ENCODE data around the gene DNM1L.
A peak's percentile ranks its signal among the peaks of the same experiment; 100 is the strongest.
"Not testable (repeated sequence)": the region's sequence is repeated elsewhere in the genome, so short reads cannot be mapped to it uniquely, and the experiment has no call there.

The DNM1L gene

DNA sequence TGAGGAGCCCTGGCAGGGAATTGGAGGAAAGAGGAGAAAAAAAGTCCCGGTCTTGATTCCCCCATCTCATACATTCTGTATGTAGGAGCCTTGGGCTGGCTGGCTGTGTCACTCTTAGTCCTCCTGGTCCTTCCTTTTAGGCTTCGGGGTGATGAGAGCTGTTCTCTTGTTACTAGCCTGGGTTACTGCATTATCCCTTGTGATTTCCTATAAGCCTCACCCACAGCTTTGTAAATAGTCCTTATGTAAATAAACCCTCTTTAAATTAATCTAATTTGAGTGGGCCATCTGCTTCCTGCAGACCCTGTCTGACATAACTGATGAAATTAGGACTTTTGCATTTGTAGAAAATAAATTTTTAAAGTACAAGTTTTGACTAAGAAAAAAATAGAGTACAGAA is 19.2 kb downstream of the DNM1L start:
- no peak for DNase-seq

DNA sequence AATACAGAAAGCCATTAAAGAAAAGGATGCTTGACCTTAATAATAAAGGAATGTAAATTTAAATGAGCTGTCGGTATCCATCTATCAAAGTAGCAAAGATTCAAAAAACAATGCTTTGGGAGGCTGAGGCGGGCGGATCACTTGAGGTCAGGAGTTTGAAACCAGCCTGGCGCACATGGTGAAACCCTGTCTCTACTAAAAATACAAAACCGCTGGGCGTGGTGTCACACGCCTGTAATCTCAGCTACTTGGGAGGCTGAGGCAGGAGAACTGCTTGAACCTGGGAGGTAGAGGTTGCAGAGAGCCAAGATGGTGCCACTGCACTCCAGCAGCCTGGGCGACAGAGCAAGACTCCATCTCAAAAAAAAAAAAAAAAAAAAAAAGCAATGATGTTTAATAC is 20.3 kb downstream of the DNM1L start:
- not testable (repeated sequence) for DNase-seq

DNA sequence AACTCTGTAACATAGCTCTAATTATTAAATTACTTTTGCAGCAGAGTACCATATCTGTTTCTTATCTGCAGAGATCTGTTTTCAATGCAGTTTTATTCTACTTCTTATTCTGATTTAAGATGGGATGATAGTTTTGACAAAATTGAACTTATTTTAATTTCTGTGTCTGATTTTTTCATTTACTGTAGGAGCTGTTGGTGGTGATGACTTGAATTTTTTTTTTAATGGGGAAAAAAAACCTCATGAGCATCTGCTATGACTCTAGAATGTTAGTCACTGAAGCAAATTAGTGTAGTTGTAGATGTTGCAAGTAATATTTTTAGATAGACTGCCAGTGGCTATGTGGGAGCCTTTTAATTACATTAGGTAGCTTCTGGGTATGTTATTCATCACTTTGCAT is 23.4 kb downstream of the DNM1L start:
- DNase-seq = no peak

DNA sequence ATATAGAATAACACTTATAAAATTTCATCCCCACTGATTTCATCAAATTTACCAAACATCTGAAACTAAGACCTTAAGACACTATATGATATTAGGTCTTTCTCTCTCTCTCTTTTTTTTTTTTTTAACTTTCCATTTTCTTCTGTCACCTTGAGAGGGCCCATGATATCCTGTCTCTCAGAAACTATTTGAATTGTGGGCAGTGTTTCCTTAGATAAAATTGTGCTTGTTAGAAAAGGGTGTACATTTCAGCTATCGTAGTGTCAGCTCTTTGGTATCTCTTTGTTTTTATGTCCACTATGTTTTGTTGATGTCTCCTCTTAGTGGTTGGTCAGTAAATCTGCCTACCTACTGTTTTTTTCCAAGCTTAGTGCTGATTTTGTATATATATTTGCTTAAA is 23.8 kb downstream of the DNM1L start:
- DNase-seq = no peak

DNA sequence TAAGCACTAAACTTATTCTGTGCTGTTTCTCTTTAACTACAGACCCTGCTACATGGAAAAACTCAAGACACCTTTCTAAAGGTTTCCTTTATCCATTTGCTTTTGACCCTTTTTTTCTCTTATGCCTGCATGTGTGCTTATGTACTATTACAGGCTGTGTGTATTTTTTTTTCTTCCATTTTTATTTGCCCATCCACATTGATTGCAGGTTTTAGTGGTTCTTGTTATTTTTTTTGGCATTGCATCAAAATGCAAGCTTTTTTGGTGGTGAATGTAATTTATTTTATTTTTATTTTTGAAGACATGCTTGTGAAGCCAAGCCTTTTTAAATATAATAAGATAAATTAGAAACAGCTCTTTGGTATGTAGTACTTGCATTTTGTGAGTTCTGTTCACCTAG is 26.7 kb downstream of the DNM1L start:
- no peak for DNase-seq

DNA sequence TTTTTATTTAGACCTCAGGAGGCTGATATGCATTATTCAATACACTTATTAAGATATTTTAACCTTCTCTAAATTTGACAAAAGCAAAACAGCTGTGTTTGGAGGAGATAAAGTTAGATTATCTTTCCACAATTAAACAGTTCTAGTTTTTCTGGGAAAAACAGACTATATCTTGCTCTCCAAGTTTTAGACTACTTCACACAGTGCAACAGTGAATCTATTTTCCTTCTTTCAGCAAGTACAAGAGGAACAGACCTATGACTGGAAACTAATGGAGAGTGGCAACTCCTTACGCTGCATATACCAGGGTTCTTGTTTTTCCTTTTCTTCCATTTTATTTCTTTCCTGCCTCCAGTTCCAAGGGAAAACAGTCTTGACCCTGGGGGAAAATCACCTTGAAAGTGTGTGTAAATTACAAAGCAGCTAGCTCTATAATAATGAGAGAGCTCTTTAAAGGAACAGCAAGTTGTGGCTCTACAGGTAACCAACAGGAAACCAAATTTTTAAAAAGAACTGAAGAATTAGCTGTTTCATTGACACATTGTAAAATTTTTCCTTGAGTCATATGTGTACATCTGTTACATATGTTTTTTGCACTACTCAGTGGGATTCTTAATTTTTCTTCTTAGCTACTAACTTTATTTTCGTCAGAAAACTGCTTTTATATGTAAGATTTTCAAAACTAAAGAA is 27.4 kb downstream of the DNM1L start:
- no peak for DNase-seq

DNA sequence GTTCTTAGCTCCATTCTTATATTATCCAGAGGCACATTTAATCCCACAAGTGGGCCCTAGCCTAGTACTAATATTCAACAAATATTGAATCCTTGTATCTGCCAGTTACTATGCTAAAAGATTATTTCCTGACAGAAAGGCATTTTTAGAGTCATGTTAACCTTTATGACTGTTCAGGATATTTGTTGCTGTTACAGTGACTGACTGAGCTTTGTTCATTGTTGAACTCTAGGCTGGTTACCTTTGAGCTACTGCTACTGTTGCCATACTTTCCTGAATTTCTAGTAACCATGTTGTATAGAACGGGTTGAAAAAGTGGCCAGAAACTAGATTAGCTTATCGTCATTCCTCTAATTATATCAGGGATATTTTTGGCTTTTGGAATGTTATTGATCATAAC is 29.8 kb downstream of the DNM1L start:
- no peak for DNase-seq

DNA sequence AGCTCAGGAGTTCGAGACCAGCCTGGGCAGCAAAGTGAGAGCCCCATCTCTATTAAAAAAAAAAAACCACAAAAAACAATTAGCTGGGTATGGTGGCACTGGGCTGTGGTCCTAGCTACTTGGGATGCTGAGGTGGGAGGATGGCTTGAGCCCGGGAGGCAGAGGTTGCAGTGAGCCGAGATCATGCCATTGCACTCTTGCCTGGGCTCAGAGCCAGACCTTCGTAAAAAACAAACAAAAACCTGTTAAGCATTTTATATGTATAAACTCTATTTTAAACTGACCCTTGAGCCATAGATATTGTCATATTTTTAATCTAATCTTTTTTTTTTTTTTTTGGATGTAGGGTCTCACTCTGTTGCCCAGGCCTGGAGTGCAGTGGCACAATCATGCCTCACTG is 35.7 kb downstream of the DNM1L start:
- DNase-seq = no peak

DNA sequence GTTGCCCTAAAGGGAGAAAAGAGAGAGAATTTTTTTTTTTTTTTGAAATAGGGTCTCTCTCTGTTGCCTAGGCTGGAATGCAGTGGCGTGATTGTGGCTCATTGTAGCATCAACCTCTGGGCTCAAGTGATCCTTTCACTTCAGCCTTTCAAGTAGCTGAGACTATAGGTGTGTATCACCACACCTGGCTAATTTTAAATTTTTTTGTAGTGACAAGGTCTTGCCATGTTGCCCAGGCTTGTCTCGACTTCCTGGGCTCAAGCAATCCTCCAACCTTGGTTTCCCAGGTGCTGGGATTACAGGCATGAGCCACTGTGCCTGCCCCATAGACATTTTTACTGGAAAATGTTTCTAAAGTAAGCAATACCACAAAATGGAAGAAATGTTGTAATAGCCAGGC is 39.8 kb downstream of the DNM1L start:
- DNase-seq = no peak

DNA sequence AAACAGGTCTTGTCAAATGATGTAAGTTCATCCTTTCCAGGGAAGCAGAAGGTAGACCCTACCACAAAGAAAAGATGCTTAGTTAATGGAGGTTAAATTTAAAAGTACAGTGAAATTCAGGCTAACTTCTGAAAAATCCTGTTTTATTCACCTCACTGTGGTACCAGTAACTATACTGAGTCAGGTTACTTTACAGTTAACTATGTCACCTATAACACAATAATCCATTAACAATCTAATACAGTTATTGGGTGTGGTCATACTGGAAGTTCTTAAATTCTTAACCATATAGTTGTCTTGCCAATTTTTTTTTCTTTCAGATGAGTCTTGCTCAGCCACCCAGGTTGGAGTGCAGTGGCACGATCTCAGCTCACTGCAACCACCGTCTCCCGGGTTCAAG is 46.2 kb downstream of the DNM1L start:
- DNase-seq = not testable (repeated sequence)

DNA sequence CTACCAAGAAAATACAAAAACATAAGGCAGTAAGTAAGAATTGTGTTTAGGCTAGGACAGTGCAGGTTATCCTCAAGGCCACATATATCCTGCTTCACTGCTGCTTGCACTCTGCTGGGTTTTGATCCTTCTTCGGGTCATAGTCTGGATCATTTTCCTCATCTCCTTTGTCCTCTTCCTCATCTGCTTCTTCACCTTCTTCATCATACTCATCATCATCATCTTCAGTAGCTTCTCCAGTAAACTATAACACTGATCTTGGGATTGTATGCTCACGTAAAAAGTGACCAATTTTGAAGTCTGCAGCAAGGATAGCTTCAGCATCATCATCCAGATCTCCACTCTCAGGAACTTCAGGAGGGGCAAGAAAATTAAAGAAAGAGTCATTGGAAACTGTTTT is 47.2 kb downstream of the DNM1L start:
- no peak for DNase-seq

DNA sequence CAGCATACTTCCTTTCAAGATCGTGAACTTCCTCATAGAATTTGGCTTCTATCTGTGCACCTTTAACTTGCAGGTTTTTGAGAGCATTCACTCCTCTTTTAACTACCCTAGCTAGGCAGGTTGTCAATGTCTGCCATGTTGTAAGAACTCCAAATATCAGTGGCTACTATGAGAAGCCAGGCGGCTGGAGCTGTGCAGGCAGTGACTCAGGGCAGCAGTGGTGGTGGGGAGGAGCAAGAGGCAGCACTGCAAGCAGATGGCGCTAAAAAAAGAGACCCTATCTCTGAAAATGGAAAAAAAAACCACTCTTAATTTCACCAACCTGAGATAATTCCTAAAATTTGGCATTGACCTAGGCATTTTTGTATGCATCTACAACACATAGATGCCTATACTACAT is 48.1 kb downstream of the DNM1L start:
- no peak for DNase-seq

DNA sequence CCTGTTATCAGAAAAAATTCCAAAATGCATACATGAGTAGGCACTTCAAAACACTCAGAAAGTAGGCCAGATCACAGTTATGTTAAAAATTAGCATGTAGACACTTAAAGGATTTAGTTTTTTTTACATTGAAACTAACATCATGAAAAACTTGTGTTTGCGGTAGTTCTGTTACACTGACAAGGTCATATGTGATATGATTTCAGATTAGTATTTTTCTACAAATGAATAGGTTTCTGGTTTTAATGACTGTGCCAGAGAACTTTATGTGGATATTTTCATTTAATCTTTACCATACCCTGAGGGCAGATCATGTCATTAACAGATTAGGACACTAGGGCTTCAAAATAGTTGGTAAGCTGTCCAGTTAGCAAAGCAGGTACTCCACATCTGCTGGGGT is 55.9 kb downstream of the DNM1L start:
- no peak for DNase-seq

DNA sequence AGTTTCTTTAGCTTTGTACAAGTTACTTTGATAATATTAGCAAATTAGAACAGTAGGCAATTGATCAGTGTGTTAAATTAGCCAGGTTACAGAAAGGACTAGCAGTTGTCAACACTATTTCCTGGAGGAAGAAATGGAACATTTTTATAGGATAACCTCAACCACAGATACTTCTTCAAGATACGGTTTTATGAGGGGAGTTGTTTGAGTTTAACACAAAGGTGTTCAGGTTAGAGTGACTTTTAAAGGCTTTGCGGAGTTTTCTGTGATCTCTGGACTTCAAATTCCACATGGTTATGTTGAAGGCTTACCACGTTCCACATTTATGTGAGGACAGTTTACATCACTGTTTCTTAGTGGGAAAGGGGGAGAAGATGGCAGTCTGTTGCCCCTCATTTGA is 57.3 kb downstream of the DNM1L start:
- no peak for DNase-seq

DNA sequence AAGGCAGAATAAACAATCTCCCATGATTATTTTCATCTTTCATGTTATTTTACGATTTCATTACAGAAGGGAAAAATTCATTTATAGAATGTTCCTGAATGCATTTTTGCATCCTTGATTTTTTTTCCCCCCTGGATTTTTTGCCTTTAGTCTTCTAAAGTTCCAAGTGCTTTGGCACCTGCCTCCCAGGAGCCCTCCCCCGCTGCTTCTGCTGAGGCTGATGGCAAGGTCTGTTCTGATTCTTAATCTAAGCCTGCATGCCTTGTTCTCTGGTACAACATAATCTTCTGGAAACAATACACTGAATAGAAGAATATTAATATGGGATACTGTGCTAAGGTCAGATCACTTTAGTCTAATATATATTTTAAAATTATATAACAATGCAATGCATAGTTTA is 58.6 kb downstream of the DNM1L start:
- DNase-seq = no peak

DNA sequence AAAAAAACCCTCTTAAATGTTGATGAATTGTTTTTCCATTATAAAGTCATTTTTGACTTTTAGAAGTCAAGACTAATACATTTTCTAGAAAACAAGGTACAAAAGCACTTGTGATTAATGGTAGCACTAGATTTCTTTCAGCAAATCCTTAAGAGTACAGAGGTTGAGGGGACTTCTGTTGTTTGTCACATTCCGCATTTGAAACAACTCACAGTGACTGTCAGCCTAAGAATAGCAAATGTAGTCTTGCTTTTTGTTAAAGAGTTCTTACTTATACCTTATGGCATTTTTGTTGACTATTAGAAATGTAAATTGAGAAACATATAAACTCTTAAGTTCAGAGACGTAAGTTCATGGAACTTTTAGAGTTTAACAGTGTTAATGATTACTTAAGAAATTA is 60.2 kb downstream of the DNM1L start:
- no peak for DNase-seq

DNA sequence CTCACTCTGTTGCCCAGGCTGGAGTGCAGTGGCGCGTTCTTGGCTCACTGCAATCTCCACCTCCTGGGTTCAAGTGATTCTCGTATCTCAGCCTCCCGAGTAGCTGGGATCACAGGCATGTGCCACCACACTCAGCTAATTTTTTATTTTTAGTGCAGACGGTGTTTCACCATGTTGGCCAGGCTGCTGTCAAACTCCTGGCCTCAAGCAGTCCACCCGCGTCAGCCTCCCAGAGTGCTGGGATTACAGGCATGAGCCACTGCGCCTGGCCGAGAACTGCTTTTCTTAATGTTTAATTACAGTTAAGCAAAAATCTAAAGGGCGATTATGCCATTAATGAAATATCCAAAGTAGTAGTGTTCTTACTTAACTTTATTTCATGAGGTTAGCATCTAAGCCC is 63.0 kb downstream of the DNM1L start:
- DNase-seq = no peak

DNA sequence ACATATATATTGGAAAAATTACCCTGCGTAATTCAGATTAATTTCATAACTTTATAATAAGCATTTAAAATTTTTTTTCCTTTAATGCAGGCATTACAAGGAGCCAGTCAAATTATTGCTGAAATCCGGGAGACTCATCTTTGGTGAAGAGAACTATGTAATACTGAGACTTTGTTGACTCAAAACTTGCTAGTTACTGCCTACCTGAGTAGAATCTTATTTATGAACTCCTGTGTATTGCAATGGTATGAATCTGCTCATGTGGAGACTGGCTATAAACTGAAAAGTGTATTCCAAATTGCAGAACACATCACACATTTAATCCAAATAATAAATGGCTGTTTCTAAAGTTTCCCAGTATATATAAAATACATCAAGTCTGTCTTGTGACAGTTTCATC is 64.2 kb downstream of the DNM1L start:
- DNase-seq = no peak

DNA sequence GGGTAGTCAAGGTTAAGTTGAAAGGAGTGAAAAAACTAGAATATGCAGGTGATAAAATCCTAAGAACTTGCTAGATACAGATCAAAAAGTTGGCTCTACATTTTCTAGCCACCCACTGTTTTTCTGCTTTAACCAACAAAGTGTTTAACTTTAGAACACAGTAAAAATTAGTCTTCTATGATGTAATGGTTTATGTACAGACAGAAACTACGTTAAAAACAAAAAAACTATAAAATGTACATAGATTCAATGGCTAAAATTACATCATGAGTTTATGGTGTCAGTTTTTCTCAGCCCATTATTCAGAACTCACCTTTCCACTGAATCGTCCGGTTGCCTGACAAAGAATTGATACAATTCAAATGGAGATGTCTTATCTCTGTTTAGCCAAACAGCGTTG is 74.5 kb downstream of the DNM1L start:
- DNase-seq = no peak

DNA sequence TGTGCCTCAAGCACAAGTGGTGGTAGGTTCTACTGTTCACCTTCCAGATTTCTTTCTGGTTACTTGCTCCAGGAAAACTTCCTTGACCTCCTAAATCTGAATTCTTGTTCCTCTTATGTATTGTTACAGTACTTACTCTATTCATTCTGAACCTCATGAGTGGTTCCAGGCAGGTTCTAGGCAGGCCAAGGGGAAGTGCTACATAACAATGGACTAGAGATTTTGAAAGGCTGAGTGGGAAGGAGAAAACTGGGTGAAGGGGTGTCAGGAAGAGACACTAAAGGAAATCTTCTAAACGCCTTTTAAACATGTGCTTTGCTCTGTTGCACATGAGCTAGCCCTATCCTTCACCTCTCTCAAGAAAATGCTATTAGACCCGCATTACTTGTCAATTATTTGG is 75.0 kb downstream of the DNM1L start:
- no peak for DNase-seq

DNA sequence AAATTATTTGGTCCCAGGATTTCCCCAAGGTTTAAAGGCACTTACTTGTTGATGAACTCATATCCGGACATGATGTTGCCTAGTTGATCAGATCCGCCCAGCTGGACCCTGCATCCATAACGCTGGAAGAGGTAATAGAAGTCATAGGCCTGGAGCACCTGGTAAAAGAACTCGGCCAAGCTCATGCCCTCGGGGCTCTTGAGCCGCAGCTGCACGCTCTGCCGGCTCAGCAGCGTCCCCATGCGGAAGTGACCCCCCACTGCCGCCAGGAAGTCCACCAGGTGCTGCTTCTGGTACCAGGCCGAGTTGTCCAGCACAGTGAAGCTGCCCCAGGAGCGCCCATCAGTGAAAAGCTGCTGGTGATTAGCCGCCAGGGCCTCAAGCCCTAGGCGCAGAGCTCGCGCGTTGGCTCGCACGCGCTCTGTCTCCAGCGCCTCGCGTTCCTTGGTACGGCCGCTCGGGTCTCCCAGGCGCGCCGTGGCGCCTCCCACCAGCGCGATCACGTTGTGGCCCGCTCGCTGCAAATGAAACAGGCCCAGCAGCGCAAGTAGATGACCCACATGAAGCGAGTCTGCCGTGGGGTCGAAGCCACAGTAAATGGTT is 76.1 kb downstream of the DNM1L start:
- peak; percentile 75 to 92 for DNase-seq

DNA sequence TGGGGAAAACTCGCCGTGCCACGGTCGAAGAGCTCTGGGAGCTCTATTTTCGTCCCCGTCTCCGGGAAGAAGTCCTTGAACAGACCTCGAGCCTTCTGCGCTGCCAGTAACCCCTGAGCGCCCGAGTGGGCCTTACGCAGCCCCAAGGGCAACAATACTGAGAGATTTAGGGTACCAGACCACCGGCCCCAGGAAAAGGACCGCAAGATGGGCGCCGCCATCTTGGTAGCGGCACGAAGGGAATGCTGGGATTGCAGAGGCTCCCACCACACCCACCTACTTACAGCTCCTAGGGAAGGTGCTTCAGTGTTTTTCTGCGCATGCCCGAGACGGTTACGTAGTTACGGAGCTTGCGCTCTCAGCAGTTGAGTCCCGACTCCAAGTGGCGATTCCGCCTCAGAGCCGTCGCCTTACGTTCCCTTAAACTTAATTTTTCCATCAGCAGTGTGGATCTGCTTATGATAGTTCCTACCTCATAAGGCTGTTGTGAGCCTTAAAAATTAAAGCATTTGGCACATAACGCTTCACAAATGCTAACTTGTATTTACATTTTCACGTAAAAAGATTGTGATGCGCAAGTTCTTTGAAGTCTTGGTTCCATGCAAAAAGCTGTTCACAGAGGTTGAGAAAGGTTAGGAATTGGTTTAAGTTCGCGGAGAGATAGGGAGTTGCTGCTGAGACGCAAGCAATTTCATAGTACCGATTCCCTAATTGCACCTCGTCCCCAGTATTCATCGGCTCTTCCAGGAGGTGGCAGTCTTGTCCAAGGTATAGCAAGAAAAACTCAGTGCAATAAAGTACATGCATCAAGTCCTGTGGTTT is 76.8 kb downstream of the DNM1L start, which contains the start of gene YARS2:
TSS of gene YARS2 (minus strand) at position 244 of the 822 bp plus-strand sequence. CDS start at position 221, 23 bp downstream.
- peak; percentile 98 to 99 for DNase-seq

DNA sequence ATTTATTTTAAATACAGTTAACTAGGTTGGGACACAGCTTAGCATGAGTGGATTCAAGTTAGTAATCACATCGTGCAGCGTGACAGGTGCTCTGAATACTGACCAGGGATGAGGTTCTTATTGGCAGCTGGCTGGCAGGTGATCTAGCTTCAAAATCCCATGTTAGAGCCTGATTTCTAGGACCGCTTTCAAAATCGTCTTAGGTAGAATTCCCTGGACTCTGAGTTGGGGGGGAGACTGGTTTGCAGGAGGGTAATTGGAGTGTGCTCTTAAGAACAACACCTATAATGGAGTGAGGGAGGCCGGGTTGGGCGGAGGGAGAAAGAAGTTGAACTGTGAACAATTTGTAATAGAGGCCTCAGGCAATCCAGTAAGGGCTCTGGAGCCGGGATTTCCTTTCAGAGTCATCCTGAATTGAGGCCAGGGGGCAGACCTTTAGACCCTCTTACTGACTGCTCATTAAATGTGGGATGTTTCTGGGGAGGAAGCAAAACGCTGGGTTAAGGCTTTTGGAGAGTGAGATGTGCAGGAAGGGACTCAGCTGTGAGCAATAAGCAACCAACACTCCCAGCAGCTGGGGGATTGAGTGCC is 77.5 kb downstream of the DNM1L start:
- no peak for DNase-seq

DNA sequence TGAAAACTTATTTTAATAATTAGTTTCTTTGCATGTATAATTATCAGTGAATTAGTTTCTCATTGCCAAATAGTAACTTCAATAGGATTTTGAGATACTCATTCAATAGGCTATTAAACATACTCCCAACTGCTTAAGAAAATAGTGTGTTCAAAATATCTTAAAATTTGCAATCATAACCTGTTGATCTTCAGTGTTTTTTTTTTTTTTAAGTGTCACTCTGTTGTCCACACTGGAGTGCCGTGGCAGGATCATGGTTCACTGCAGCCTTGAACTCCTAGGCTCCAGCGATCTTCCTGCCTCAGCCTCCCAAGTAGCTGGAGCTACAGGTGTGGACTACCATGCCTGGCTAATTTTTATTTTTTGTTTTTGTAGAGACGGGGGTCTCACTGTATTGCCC is 78.1 kb downstream of the DNM1L start:
- DNase-seq = no peak

All from SW 1271 (cell line).